Lung (tissue), 12 donors: Measurements from ENCODE around the gene USP12. TPM values are rescaled to one million over a fixed set of nuclear protein-coding genes. Genes with fewer than 3 reads are reported as not detected.

Source experiments
- ATAC-seq: fragments of 200-7000 bp; cut with Tn5 transposase; one replicate; pipeline ENCODE4 v1.9.1; 2020; ENCODE audit warnings: moderate number of reproducible peaks; ENCODE audit not compliant: insufficient read depth, low FRiP score
- DNase-seq, 3 donors: peaks; one replicate each; pipeline ENCODE4 v3.0.0-alpha.2; 2013 to 2017
- H3K27ac ChIP-seq, 2 donors: one replicate each; pipeline ENCODE4 v1.5.1; 2013; ENCODE audit warnings: mild to moderate bottlenecking in 2 of 2, moderate library complexity in 2 of 2, control low read depth in 1 of 2, inconsistent platforms in 1 of 2, low read depth in 1 of 2, low read length in 1 of 2
- H3K27me3 ChIP-seq, 3 donors: one replicate each; pipeline ENCODE4 v1.5.1; 2013; ENCODE audit warnings: low read length in 2 of 3; ENCODE audit not compliant: control insufficient read depth in 3 of 3, insufficient read depth in 3 of 3
- H3K36me3 ChIP-seq, 4 donors: one replicate each; pipeline ENCODE4 v1.5.1; 2013; ENCODE audit warnings: low read length in 4 of 4, mild to moderate bottlenecking in 1 of 4, moderate library complexity in 1 of 4; ENCODE audit not compliant: control insufficient read depth in 4 of 4, insufficient read depth in 4 of 4
- H3K4me1 ChIP-seq, 5 donors: one replicate each; pipeline ENCODE4 v1.5.1; 2013; ENCODE audit warnings: low read length in 5 of 5, mild to moderate bottlenecking in 2 of 5, moderate library complexity in 1 of 5; ENCODE audit not compliant: control insufficient read depth in 5 of 5, insufficient read depth in 5 of 5
- H3K4me3 ChIP-seq: one replicate; pipeline ENCODE4 v1.5.1; 2013; ENCODE audit warnings: mild to moderate bottlenecking, control low read depth, moderate library complexity
- H3K9ac ChIP-seq, 2 donors: one replicate each; pipeline ENCODE4 v1.5.1; 2013; ENCODE audit warnings: low read length in 2 of 2, control low read depth in 1 of 2; ENCODE audit not compliant: insufficient read depth in 1 of 2
- H3K9me3 ChIP-seq, 4 donors: one replicate each; pipeline ENCODE4 v1.5.1; 2013; ENCODE audit warnings: low read length in 3 of 4, mild to moderate bottlenecking in 1 of 4, moderate library complexity in 1 of 4; ENCODE audit not compliant: control insufficient read depth in 4 of 4, insufficient read depth in 3 of 4
- WGBS, 2 donors: extraction: QIAGEN DNeasy Blood & Tissue Kit; methylation state at CpG; one replicate each; pipeline ENCODE4 v1.1.7; 2013; 5-methylcytosine and 5-hydroxymethylcytosine counted together
- polyA plus RNA-seq, 2 donors: library from polyadenylated mRNA; stranded (reverse); fragments of 200-250 nt; gene quantifications; one replicate each; pipeline ENCODE4 v1.2.1, GENCODE V29; 2013
- total RNA-seq, 2 donors: library from RNA; depleted of rRNA in 1 of 2; stranded (reverse); fragments of >200 nt in 1 of 2; gene quantifications; one replicate each; pipeline ENCODE4 v1.2.1, GENCODE V29; 2014 to 2021
- TF ChIP-seq, protein P1 (sequence below): IDR thresholded peaks from 2 replicates; pipeline ENCODE4 v1.5.1; 2012; ENCODE audit warnings: mild to moderate bottlenecking; ENCODE audit errors: control extremely low read depth, extremely low read depth
- donor health status: control.
- donor health status: control.
- donor health status: Bipolar disorder and iron deficiency.
- donor health status: healthy.
- donor health status: DM: yes; HTN: yes; CAD: no.

USP12 gene
- total and polyA plus RNA-seq, 4 donors = 12.6 to 60.0 (median 19.2) TPM

DNA sequence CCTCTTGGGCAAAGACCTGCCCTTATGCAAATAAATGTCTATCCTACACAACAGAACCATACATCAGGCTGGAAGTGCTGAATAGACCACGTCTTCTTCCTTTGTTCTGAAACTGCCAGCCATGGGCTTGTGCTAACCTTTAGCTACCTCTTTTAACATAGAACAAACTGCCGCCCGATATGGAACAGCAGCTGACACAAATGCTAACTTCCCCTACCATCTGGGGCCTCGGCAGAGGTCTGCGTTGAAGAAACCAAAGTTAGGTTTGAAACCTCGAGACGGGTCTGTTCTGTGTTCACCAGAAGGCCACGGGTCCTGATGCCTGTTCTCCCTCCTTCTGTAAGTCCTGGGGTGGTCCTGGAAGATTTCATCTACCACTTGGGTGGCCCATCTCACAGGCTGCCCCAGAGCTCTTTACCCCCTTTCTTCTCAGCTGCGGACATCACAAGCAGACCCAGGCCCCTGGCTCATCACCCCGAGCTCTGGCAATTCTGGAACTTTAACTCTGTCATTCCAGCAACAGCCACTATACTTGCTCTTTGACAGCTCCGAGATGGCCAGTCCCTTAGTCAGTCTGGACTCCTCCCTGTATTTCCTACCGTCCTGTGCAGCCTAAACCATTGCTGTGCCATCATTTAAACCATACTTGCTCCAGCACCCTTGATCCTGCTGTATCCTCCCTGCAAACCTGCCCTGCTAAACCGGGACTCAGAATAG, 146.7 kb downstream of the USP12 start:
- Histone ChIP-seq H3K36me3 (no peaks in the 10 kb centered on the region), H3K4me3 (no peak overlapping the region), H3K9ac (no peak overlapping the region), H3K27ac (no peak overlapping the region), H3K27me3 (no peaks in the 10 kb centered on the region), H3K4me1 (peaks cover 0 to 19% (median 11%) of the 10 kb centered on the region in 5 donors), H3K9me3 (no peaks in the 10 kb centered on the region)
- DNase-seq = no peak
- TF ChIP-seq, protein P1, sequence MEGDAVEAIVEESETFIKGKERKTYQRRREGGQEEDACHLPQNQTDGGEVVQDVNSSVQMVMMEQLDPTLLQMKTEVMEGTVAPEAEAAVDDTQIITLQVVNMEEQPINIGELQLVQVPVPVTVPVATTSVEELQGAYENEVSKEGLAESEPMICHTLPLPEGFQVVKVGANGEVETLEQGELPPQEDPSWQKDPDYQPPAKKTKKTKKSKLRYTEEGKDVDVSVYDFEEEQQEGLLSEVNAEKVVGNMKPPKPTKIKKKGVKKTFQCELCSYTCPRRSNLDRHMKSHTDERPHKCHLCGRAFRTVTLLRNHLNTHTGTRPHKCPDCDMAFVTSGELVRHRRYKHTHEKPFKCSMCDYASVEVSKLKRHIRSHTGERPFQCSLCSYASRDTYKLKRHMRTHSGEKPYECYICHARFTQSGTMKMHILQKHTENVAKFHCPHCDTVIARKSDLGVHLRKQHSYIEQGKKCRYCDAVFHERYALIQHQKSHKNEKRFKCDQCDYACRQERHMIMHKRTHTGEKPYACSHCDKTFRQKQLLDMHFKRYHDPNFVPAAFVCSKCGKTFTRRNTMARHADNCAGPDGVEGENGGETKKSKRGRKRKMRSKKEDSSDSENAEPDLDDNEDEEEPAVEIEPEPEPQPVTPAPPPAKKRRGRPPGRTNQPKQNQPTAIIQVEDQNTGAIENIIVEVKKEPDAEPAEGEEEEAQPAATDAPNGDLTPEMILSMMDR = no peak
- ATAC-seq = no peak
- 71 to 74% methylated on average over 13 of the region's 13 CpGs for WGBS, 2 donors

DNA sequence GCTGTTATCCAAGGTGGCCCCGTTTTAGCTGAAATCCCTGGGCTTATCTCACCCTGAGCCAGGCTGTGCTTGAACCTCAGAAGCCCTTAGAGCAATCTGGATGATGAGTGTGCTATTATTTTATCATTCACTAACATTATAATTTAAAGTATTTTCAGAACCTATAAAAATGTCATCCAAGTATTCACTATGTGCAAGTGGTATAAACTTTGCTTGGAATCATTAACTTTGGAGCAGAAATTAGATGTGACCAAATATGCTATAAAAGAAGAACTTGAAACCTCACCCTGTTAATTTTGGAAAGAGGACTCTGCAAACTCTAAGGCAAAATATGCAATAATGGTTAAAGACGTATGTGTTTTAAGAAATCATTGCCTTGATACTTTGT, 147.5 kb downstream of the USP12 start:
- H3K36me3 ChIP-seq = no peaks in the 10 kb centered on the region
- DNase-seq (no peak), ATAC-seq (no peak)
- no peak overlapping the region for H3K9ac ChIP-seq
- no peak overlapping the region for H3K4me3 ChIP-seq
- peaks cover 0 to 25% (median 11%) of the 10 kb centered on the region in 5 donors for H3K4me1 ChIP-seq
- no peak overlapping the region for H3K27ac ChIP-seq
- peaks cover 0 to 2% (median 0%) of the 10 kb centered on the region in 4 donors for H3K9me3 ChIP-seq
- 91 to 93% methylated on average over 2 of the region's 2 CpGs for WGBS, 2 donors
- H3K27me3 ChIP-seq = no peaks in the 10 kb centered on the region
- TF ChIP-seq, protein P1 = no peak

DNA sequence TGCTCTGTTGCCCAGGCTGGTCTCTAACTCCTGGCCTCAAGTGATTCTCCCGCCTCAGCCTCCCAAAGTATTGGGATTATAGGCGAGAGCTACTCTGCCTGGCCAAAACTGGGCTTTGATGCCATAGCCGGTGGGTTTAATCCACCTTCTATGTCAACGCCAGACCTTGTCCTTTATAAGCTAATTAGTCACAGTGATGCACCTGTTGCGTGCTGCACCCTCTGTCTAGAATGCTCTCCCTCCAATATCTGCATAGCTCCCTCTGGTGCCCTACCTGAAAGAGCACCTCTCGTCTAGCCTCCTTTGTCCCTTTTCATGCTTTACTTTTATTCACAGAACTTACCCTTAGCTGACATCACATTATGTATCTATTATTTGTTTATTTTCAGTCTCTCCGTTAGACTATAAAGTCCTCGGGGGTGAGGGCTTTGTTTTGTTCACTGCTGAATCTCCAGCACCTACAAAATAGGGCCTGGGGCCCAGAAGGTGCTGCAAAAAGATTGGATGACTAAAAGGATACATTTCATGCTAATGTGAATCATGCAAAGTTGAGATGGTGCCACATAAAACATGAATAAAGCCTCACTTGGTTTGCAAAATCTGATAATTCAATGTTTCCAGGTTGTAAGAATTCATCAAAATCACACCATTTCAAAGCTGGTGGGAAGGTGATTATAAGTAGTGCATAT, 148.1 kb downstream of the USP12 start:
- ATAC-seq (no peak), DNase-seq (no peak)
- Histone ChIP-seq H3K9me3 (peaks cover 0 to 2% (median 0%) of the 10 kb centered on the region in 4 donors), H3K27ac (no peak overlapping the region), H3K4me1 (peaks cover 0 to 30% (median 11%) of the 10 kb centered on the region in 5 donors), H3K4me3 (no peak overlapping the region), H3K9ac (no peak overlapping the region), H3K27me3 (no peaks in the 10 kb centered on the region), H3K36me3 (no peaks in the 10 kb centered on the region)
- TF ChIP-seq, protein P1 = no peak
- WGBS, 2 donors = 88 to 91% methylated on average over 8 of the region's 8 CpGs
